Esophagus (tissue), 2 donors: ENCODE measurements around the gene KRTAP6-3. TPM values are rescaled to one million over a fixed set of nuclear protein-coding genes. Genes with fewer than 3 reads are reported as not detected.

Source experiments
- H3K27ac ChIP-seq, 2 donors: one replicate each; pipeline ENCODE4 v1.5.1; 2013; ENCODE audit warnings: low read depth in 2 of 2, mild to moderate bottlenecking in 2 of 2, inconsistent platforms in 1 of 2, low read length in 1 of 2, moderate library complexity in 1 of 2
- H3K27me3 ChIP-seq, 2 donors: one replicate each; pipeline ENCODE4 v1.6.1; 2013; ENCODE audit warnings: low read length in 2 of 2, control low read depth in 1 of 2, mild to moderate bottlenecking in 1 of 2; ENCODE audit not compliant: insufficient read depth in 2 of 2, control insufficient read depth in 1 of 2
- H3K36me3 ChIP-seq, 2 donors: one replicate each; pipeline ENCODE4 v1.6.1; 2013; ENCODE audit warnings: low read length in 1 of 2; ENCODE audit not compliant: control insufficient read depth in 2 of 2, insufficient read depth in 2 of 2
- H3K4me1 ChIP-seq, 2 donors: one replicate each; pipeline ENCODE4 v1.6.1; 2013; ENCODE audit warnings: low read length in 1 of 2; ENCODE audit not compliant: control insufficient read depth in 2 of 2, insufficient read depth in 2 of 2
- H3K4me3 ChIP-seq, 2 donors: one replicate each; pipeline ENCODE4 v1.5.1; 2013; ENCODE audit warnings: low read length in 2 of 2, mild to moderate bottlenecking in 2 of 2, low read depth in 1 of 2, moderate library complexity in 1 of 2
- H3K9me3 ChIP-seq, 2 donors: one replicate each; pipeline ENCODE4 v1.6.1; 2013; ENCODE audit warnings: mild to moderate bottlenecking in 2 of 2, low read depth in 1 of 2, low read length in 1 of 2, moderate library complexity in 1 of 2; ENCODE audit not compliant: control insufficient read depth in 2 of 2, insufficient read depth in 1 of 2
- WGBS, 2 donors: extraction: QIAGEN DNeasy Blood & Tissue Kit; methylation state at CpG; one replicate each; pipeline ENCODE4 v1.1.7; 2013; 5-methylcytosine and 5-hydroxymethylcytosine counted together
- polyA plus RNA-seq, 2 donors: library from polyadenylated mRNA; stranded (reverse); fragments of 200-250 nt; gene quantifications; one replicate each; pipeline ENCODE4 v1.2.3, GENCODE V29; 2013
- donor health status: healthy with polysubstance abuse.
- donor health status: Bipolar disorder and iron deficiency.

Gene KRTAP6-3, protein sequence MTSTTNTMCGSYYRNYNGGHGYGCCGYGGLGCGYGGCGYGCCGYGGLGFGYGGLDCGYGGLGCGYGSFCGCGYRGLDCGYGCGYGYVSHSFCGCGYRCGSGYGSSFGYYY
- polyA plus RNA-seq = not detected

GRCh38 chr21:30592140-30592539 lies at the start of gene KRTAP6-3:
KRTAP6-3 (plus strand) TSS chr21:30592440; CDS start chr21:30592446, 6 bp downstream.
- Histone ChIP-seq H3K36me3 (no peaks in the 10 kb centered on the region), H3K4me3 (no peak within 1 kb of the TSS), H3K27ac (no peak within 1 kb of the TSS), H3K27me3 (no peaks in the 10 kb centered on the region), H3K9me3 (no peaks in the 10 kb centered on the region), H3K4me1 (no peaks in the 10 kb centered on the region)
- 91 to 94% methylated on average over 4 of the region's 4 CpGs for WGBS, 2 donors

GRCh38 chr21:30552782-30553181 lies 39.5 kb upstream of the KRTAP6-3 start:
- no peaks in the 10 kb centered on the region for H3K36me3 ChIP-seq
- peaks cover 2% of the 10 kb centered on the region in 2 donors for H3K9me3 ChIP-seq
- 40 to 50% methylated on average over 1 of the region's 1 CpG for WGBS, 2 donors
- H3K4me3 ChIP-seq = no peak overlapping the region
- H3K4me1 ChIP-seq = no peaks in the 10 kb centered on the region
- H3K27ac ChIP-seq = no peak overlapping the region
- H3K27me3 ChIP-seq = no peaks in the 10 kb centered on the region

GRCh38 chr21:30555095-30555494 lies 37.1 kb upstream of the KRTAP6-3 start:
- H3K9me3 ChIP-seq = peaks cover 2% of the 10 kb centered on the region in 2 donors
- H3K27me3 ChIP-seq = no peaks in the 10 kb centered on the region
- no peaks in the 10 kb centered on the region for H3K4me1 ChIP-seq
- H3K27ac ChIP-seq = no peak overlapping the region
- H3K36me3 ChIP-seq = no peaks in the 10 kb centered on the region
- 68 to 87% methylated on average over 2 of the region's 2 CpGs for WGBS, 2 donors
- no peak overlapping the region for H3K4me3 ChIP-seq

DNA sequence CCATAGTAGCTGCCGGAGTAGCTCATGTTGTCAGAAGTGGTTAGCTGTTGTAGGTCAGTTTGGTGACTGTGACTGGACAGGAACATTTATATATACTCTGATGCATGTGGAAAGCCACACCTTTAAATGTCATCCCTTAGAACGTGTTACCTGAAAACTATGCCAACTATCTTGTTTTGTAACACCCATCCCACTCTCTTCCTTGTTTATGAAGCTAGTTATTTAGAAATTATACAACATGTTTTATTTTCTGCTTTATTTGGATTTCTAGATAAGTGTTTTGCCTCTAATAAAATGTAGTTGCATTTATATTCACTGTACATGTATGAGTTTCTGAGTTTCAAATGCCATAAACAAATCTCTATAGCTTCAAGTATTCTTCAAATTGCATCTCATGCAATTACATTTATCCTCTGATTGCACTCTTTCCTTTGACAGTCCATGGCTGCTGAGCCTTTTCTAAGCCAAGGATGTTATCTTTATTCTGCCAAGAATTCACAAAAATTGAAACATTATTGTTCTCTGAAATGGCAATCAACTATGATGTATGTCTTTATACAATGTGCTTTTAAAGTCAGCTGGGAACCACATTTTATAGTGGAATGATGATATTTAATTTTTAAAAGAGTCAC lies 30.9 kb upstream of the KRTAP6-3 start, which contains the start of gene KRTAP19-7:
KRTAP19-7 (minus strand) TSS at position 51 of the 632 bp plus-strand sequence; CDS start at position 26, 25 bp downstream.
- H3K4me3 ChIP-seq = no peak within 1 kb of the TSS
- no peaks in the 10 kb centered on the region for H3K4me1 ChIP-seq
- H3K27me3 ChIP-seq = no peaks in the 10 kb centered on the region
- H3K9me3 ChIP-seq = peaks cover 0 to 2% of the 10 kb centered on the region in 2 donors
- no peak within 1 kb of the TSS for H3K27ac ChIP-seq
- H3K36me3 ChIP-seq = no peaks in the 10 kb centered on the region
- 59 to 70% methylated on average over 2 of the region's 2 CpGs for WGBS, 2 donors

- Histone ChIP-seq H3K27ac (no peak overlapping the region), H3K4me3 (no peak overlapping the region), H3K36me3 (no peaks in the 10 kb centered on the region), H3K4me1 (no peaks in the 10 kb centered on the region), H3K27me3 (no peaks in the 10 kb centered on the region), H3K9me3 (no peaks in the 10 kb centered on the region)
- WGBS, 2 donors = 81 to 85% methylated on average over 2 of the region's 2 CpGs
These were observed 30.3 kb upstream of the KRTAP6-3 start for GRCh38 chr21:30561957-30562356.

DNA sequence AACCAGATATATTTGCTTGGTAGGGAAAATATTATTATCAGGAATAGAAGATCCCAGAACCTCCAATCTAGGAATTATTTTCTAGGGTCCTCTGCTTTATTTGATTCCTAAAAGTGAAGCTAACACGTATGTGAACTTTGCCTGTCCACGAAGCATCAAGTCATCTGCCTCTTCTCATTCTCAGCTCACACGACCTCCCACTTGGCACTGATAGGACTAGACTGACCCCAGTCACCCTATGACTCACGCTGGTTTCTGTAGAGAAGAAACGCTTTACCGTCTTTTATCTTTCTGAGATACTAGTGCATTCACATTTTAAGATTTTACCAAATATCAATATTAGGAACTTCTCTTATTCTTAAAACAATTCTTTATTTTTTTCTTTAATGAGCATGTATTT lies 29.2 kb upstream of the KRTAP6-3 start:
- no peaks in the 10 kb centered on the region for H3K9me3 ChIP-seq

GRCh38 chr21:30563630-30564029 lies 28.6 kb upstream of the KRTAP6-3 start:
- Histone ChIP-seq H3K9me3 (no peaks in the 10 kb centered on the region), H3K36me3 (no peaks in the 10 kb centered on the region)
- 86 to 88% methylated on average over 2 of the region's 2 CpGs for WGBS, 2 donors

More for the DNA sequence above, 29.2 kb upstream of the KRTAP6-3 start:
- H3K27ac ChIP-seq = no peak overlapping the region
- WGBS, 2 donors = 69 to 71% methylated on average over 6 of the region's 6 CpGs
- no peaks in the 10 kb centered on the region for H3K36me3 ChIP-seq
- H3K4me3 ChIP-seq = no peak overlapping the region
- no peaks in the 10 kb centered on the region for H3K27me3 ChIP-seq
- H3K4me1 ChIP-seq = no peaks in the 10 kb centered on the region

GRCh38 chr21:30567617-30568016 lies 24.6 kb upstream of the KRTAP6-3 start:
- no peaks in the 10 kb centered on the region for H3K27me3 ChIP-seq
- H3K9me3 ChIP-seq = no peaks in the 10 kb centered on the region
- H3K36me3 ChIP-seq = no peaks in the 10 kb centered on the region
- no peak overlapping the region for H3K27ac ChIP-seq
- H3K4me1 ChIP-seq = no peaks in the 10 kb centered on the region
- H3K4me3 ChIP-seq = no peak overlapping the region

More at GRCh38 chr21:30563630-30564029, 28.6 kb upstream of the KRTAP6-3 start:
- Histone ChIP-seq H3K4me3 (no peak overlapping the region), H3K27ac (no peak overlapping the region), H3K27me3 (no peaks in the 10 kb centered on the region), H3K4me1 (no peaks in the 10 kb centered on the region)

GRCh38 chr21:30577766-30578165 lies 14.5 kb upstream of the KRTAP6-3 start:
- Histone ChIP-seq H3K36me3 (no peaks in the 10 kb centered on the region), H3K4me1 (no peaks in the 10 kb centered on the region), H3K9me3 (no peaks in the 10 kb centered on the region), H3K27ac (no peak overlapping the region), H3K4me3 (no peak overlapping the region), H3K27me3 (no peaks in the 10 kb centered on the region)

DNA sequence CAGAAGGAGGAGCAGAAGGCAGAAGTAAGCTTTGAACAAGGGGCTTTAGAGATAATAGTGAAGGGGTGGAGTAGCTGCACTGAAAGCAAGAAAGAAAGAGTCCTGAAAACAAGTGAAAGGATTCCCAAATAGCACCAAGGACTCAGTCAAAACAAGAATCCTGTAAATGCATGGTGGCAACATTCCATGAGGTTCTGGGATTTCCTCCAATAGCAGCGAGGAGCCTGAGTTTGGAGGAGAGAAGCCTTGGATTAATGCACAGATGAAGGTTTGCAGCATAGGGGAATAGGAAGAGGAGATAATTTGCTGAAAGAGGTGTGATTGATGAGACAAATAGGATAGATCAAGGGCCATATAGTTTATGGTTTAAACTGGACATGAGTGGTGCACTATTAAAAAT lies 12.9 kb upstream of the KRTAP6-3 start:
- 34 to 50% methylated on average over 1 of the region's 1 CpG for WGBS, 2 donors

More for the DNA sequence above, 12.9 kb upstream of the KRTAP6-3 start:
- Histone ChIP-seq H3K9me3 (no peaks in the 10 kb centered on the region), H3K4me3 (no peak overlapping the region), H3K4me1 (no peaks in the 10 kb centered on the region), H3K36me3 (no peaks in the 10 kb centered on the region), H3K27me3 (no peaks in the 10 kb centered on the region), H3K27ac (no peak overlapping the region)
